Progenitor cell of endocrine pancreas (in vitro differentiated cells): ENCODE results near the gene HFE. TPM values are rescaled to one million over a fixed set of nuclear protein-coding genes. Genes with fewer than 3 reads are reported as not detected.

Experiments used
- DNase-seq: peaks from one replicate; pipeline ENCODE4 v3.0.0; 2021; ENCODE audit warnings: low spot score; ENCODE audit not compliant: unreplicated experiment
- H3K27ac Mint-ChIP-seq: 2 replicates; pipeline ENCODE4 v1.8.0; 2021; ENCODE audit warnings: mild to moderate bottlenecking, moderate library complexity, mixed read lengths
- H3K27me3 Mint-ChIP-seq: 2 replicates; pipeline ENCODE4 v1.8.0; 2021; ENCODE audit warnings: mixed read lengths
- H3K36me3 Mint-ChIP-seq: 2 replicates; pipeline ENCODE4 v1.8.0; 2022; ENCODE audit warnings: mixed read lengths; ENCODE audit not compliant: insufficient read depth
- H3K4me1 Mint-ChIP-seq: 2 replicates; pipeline ENCODE4 v1.8.0; 2021; ENCODE audit warnings: low read depth, mixed read lengths
- H3K4me3 Mint-ChIP-seq: 2 replicates; pipeline ENCODE4 v1.8.0; 2021; ENCODE audit warnings: low read depth, mild to moderate bottlenecking, moderate library complexity, mixed read lengths
- H3K9me3 Mint-ChIP-seq: 2 replicates; pipeline ENCODE4 v1.8.0; 2021; ENCODE audit warnings: low read depth, mixed read lengths
- CTCF ChIP-seq: fragments of 200-600 bp; sonication (generic); IDR thresholded peaks from one replicate; pipeline ENCODE4 v1.5.0; 2021; ENCODE audit warnings: antibody characterized with exemption, mild to moderate bottlenecking; ENCODE audit not compliant: unreplicated experiment
- total RNA-seq: library from RNA; stranded (reverse); gene quantifications from 2 replicates; pipeline ENCODE4 v1.2.1, GENCODE V29; 2021

HFE gene
- total RNA-seq, 1 donor from 2014 or later: 1.1 TPM

GRCh38 chr6:26126394-26127235 is 39.4 kb downstream of the HFE start:
- no peaks in the 10 kb centered on the region for H3K9me3 Mint-ChIP-seq
- no peak for TF ChIP-seq CTCF
- H3K27ac Mint-ChIP-seq: peak overlapping the region; percentile 99
- DNase-seq: no peak
- peaks cover 14% of the 10 kb centered on the region for H3K36me3 Mint-ChIP-seq
- peak overlapping the region; percentile 99 for H3K4me3 Mint-ChIP-seq
- peaks cover 21% of the 10 kb centered on the region for H3K4me1 Mint-ChIP-seq
- no peaks in the 10 kb centered on the region for H3K27me3 Mint-ChIP-seq

DNA sequence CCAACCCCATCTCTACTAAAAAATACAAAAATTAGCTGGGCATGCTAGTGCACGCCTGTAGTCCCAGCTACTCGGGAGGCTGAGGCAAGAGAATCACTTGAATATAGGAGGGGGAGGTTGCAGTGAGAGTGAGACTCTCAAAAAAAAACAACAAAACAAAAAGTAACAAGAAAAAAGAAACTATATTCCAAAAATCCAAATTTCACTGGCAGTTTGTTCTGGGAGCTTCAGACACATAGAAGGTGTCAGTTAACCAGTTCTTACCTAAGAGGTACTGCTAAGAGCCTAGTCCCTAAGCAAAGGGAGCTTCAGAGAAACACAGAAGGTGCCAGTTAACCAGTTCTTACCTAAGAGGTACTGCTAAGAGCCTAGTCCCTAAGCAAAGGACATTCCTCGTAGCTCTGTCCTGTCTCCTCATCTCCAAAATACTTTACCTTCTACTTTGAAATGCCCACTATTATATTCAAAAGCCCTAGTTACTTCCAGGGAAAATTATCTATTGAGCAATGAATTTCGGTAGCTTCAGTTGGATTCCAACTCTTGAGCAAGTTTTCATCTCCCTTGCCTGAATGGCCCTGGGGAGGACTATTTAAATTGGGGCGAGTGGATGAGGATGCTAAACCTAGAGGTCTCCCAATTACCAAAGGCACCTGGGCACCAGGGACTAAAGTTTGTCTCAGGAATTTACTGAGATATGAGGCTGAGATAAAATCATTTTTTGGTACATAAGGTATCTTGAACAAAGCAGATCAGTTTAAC is 41.0 kb downstream of the HFE start:
- Mint-ChIP-seq H3K27me3 (no peaks in the 10 kb centered on the region), H3K4me1 (peaks cover 15% of the 10 kb centered on the region), H3K9me3 (no peaks in the 10 kb centered on the region), H3K36me3 (peaks cover 17% of the 10 kb centered on the region), H3K27ac (peak overlapping the region; percentile 71), H3K4me3 (peak overlapping the region; percentile 99)
- no peak for DNase-seq
- TF ChIP-seq CTCF: no peak

DNA sequence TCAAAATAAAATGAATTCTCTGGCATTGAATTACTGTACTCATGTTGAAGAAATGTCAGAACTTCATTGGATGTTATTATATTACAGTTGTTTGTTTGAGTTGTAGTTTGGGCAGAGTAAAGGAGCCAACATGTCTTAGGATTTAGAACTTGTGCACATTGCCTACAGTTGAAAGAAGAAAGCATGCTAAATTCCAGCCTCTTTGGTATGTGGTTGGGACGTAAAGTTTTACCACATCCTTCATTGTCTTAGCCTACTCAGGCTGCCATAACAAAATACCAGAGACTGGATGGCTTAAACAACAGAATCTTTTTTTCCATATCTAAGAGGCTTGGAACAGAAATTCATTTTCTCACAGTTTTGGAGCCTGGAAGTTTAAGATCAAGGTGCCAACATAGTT is 42.4 kb downstream of the HFE start:
- no peak for DNase-seq
- no peaks in the 10 kb centered on the region for H3K27me3 Mint-ChIP-seq
- H3K4me3 Mint-ChIP-seq: no peak overlapping the region
- peaks cover 15% of the 10 kb centered on the region for H3K4me1 Mint-ChIP-seq
- peaks cover 14% of the 10 kb centered on the region for H3K36me3 Mint-ChIP-seq
- no peaks in the 10 kb centered on the region for H3K9me3 Mint-ChIP-seq
- H3K27ac Mint-ChIP-seq: no peak overlapping the region
- TF ChIP-seq CTCF: no peak

DNA sequence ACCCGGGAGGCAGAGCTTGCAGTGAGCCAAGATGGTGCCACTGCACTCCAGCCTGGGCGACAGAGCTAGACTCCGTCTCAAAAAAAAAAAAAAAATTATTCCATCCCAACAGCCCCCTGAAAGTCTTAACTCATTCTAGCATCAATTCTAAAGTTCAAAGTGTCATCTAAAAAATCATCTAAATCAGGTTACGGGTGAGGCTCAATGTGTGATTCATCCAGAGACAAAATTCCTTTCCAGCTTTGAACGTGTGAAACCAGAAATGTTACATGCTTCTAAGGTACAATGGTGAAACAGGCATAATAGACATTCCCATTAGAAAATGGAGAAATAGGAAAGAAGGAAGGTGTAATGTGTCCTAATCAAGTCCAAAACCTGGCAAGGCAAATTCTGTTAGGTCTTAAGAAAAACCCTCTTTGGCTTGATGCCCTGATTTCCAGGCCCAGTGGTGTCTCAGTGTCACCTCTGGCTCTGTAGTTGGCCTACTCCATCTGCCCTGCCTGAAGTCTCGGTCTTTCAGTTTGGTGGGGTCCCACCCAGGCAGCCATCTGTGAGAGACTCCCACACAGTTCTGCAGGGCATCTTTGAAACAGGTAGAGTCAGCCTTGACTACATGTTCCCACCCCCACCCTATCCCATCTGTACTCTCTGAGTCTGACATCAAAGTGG is 43.5 kb downstream of the HFE start:
- Mint-ChIP-seq H3K4me3 (no peak overlapping the region), H3K9me3 (no peaks in the 10 kb centered on the region), H3K4me1 (peaks cover 15% of the 10 kb centered on the region), H3K36me3 (peaks cover 14% of the 10 kb centered on the region), H3K27ac (no peak overlapping the region), H3K27me3 (no peaks in the 10 kb centered on the region)
- DNase-seq: no peak
- TF ChIP-seq CTCF: no peak

DNA sequence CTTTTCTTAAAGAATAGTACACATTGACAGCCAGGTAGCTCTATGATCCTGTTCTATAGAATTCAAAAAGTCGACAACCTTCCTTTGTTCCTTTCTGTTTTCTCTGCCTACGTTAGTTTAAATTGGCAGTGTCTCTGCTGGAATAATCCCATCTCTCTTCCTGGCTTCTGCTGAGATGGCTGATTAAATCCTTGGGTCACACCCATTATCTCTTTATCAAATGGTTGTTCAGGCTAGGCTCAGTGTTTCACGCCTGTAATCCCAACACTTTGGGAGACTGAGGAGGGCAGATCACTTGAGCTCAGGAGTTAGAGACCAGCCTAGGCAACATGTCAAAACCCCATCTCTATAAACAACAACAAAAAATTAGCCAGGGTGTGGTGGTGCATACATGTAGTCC is 44.4 kb downstream of the HFE start:
- H3K27ac Mint-ChIP-seq: no peak overlapping the region
- peaks cover 13% of the 10 kb centered on the region for H3K4me1 Mint-ChIP-seq
- no peaks in the 10 kb centered on the region for H3K27me3 Mint-ChIP-seq
- peaks cover 14% of the 10 kb centered on the region for H3K36me3 Mint-ChIP-seq
- H3K4me3 Mint-ChIP-seq: no peak overlapping the region
- no peak for DNase-seq
- no peaks in the 10 kb centered on the region for H3K9me3 Mint-ChIP-seq
- no peak for TF ChIP-seq CTCF
